Esophagus muscularis mucosa (tissue), 4 donors: ENCODE data around the gene CHRM4. TPM values are rescaled to one million over a fixed set of nuclear protein-coding genes. Genes with fewer than 3 reads are reported as not detected.
"Not testable (repeated sequence)": the region's sequence is repeated elsewhere in the genome, so short reads cannot be mapped to it uniquely, and the experiment has no call there.

Experiments
- DNase-seq: peaks from one replicate; pipeline ENCODE4 v3.0.0-alpha.2; 2017; ENCODE audit errors: extremely low spot score
- H3K27ac ChIP-seq, 4 donors: fragments of 200-600 bp; sonication (generic); replicated peaks in 1 of 4; 1 replicate in 3 of 4; 2 replicates in 1 of 4; pipeline ENCODE4 v1.5.1; 2016 to 2019; ENCODE audit warnings: mild to moderate bottlenecking in 1 of 4
- H3K27me3 ChIP-seq, 4 donors: fragments of 200-600 bp; sonication (generic); one replicate each; pipeline versions ENCODE4 v1.5.1 to v1.6.0; 2016 to 2019
- H3K36me3 ChIP-seq, 4 donors: fragments of 200-600 bp; sonication (generic); one replicate each; pipeline ENCODE4 v1.5.1; 2016 to 2019
- H3K4me1 ChIP-seq, 4 donors: fragments of 200-600 bp; sonication (generic); one replicate each; pipeline ENCODE4 v1.5.1; 2016 to 2019
- H3K4me3 ChIP-seq, 4 donors: fragments of 200-600 bp; sonication (generic); 1 replicate in 2 of 4; 2 replicates in 2 of 4; pipeline ENCODE4 v1.5.1; 2016 to 2019; ENCODE audit warnings: mild to moderate bottlenecking in 4 of 4, moderate library complexity in 1 of 4
- H3K9me3 ChIP-seq, 4 donors: fragments of 200-600 bp; sonication (generic); 1 replicate in 3 of 4; 2 replicates in 1 of 4; pipeline ENCODE4 v1.5.1; 2016 to 2019
- CTCF ChIP-seq, 3 experiments: fragments of 200-600 bp in 2 of 3; fragments of 450-650 bp in 1 of 3; sonication (generic) in 2 of 3; IDR thresholded peaks; one replicate each; pipeline ENCODE4 v1.5.1; 2017 to 2019; ENCODE audit warnings: antibody characterized with exemption in 3 of 3, mild to moderate bottlenecking in 2 of 3, moderate library complexity in 1 of 3
- EP300 ChIP-seq: sonication (generic); formaldehyde crosslinking; IDR thresholded peaks from one replicate; pipeline ENCODE4 v1.6.1; 2017; ENCODE audit warnings: antibody characterized with exemption
- POLR2A ChIP-seq: fragments of 450-650 bp; IDR thresholded peaks from one replicate; pipeline ENCODE4 v1.6.1; 2017; ENCODE audit warnings: antibody characterized with exemption, moderate library complexity, mild to moderate bottlenecking, low read depth
- POLR2AphosphoS5 ChIP-seq, 2 donors: sonication (generic); formaldehyde crosslinking; IDR thresholded peaks; one replicate each; pipeline ENCODE4 v1.6.1; 2017; ENCODE audit warnings: antibody characterized with exemption in 2 of 2
- WGBS: methylation state at CpG from one replicate; pipeline ENCODE4 v1.1.5; 2018; 5-methylcytosine and 5-hydroxymethylcytosine counted together
- intact Hi-C: fragments of 100-400 bp; cut with DNase I; formaldehyde crosslinking; loops from one replicate; pipeline ENCODE4 v1.15.1; 2023
- total RNA-seq, 4 donors: library from RNA; depleted of rRNA; stranded (reverse); fragments of >200 nt; gene quantifications; one replicate each; pipeline versions ENCODE4 v1.1.0 to v1.2.1, GENCODE V29; 2016

CHRM4 gene
- total RNA-seq, 4 donors from 2014 or later: 0.34 to 1.5 (median 1.0) TPM

- Histone ChIP-seq H3K36me3 (peaks cover 33 to 95% (median 89%) of the 10 kb centered on the region in 4 donors), H3K27me3 (no peaks in the 10 kb centered on the region), H3K4me1 (peaks cover 8 to 16% (median 12%) of the 10 kb centered on the region in 4 donors), H3K4me3 (no peak overlapping the region), H3K9me3 (no peaks in the 10 kb centered on the region), H3K27ac (no peak overlapping the region)
- WGBS: 81% methylated on average over 6 of the region's 10 CpGs
- no peak for DNase-seq
- intact Hi-C loops: no loop called here
- TF ChIP-seq CTCF (IDR thresholded peaks at IDR 0.05): no peak
- no peak for TF ChIP-seq EP300
- no peak for TF ChIP-seq POLR2AphosphoS5 (IDR thresholded peaks at IDR 0.05)
- TF ChIP-seq POLR2A: no peak
Measured at GRCh38 chr11:46372086-46372485, 19.5 kb downstream of the CHRM4 start.

- DNase-seq, H3K27ac ChIP-seq, intact Hi-C loops, H3K27me3 ChIP-seq, H3K4me3 ChIP-seq, H3K9me3 ChIP-seq: not testable (repeated sequence)
- Histone ChIP-seq H3K36me3 (peaks cover 26 to 92% (median 80%) of the 10 kb centered on the region in 4 donors), H3K4me1 (peaks cover 12 to 24% (median 16%) of the 10 kb centered on the region in 4 donors)
- WGBS: 89% methylated on average over 9 of the region's 19 CpGs
Measured at GRCh38 chr11:46371262-46371661, 20.3 kb downstream of the CHRM4 start.

- Histone ChIP-seq H3K27me3 (no peaks in the 10 kb centered on the region), H3K4me3 (no peak overlapping the region), H3K9me3 (no peaks in the 10 kb centered on the region), H3K4me1 (peaks cover 12 to 32% (median 16%) of the 10 kb centered on the region in 4 donors), H3K36me3 (peaks cover 16 to 82% (median 70%) of the 10 kb centered on the region in 4 donors), H3K27ac (no peak overlapping the region)
- no peak for DNase-seq
- TF ChIP-seq POLR2A: no peak
- WGBS: 87% methylated on average over 13 of the region's 13 CpGs
- intact Hi-C loops: no loop called here
Measured at GRCh38 chr11:46370253-46370652, 21.3 kb downstream of the CHRM4 start.

GRCh38 chr11:46369458-46370152 is 22.0 kb downstream of the CHRM4 start:
- WGBS: 73% methylated on average over 22 of the region's 25 CpGs
- no peaks in the 10 kb centered on the region for H3K27me3 ChIP-seq
- H3K4me1 ChIP-seq: peaks cover 13 to 32% (median 19%) of the 10 kb centered on the region in 4 donors
- H3K27ac ChIP-seq: no peak overlapping the region
- intact Hi-C loops: no loop called here
- H3K4me3 ChIP-seq: no peak overlapping the region
- peaks cover 9 to 75% (median 64%) of the 10 kb centered on the region in 4 donors for H3K36me3 ChIP-seq
- TF ChIP-seq CTCF (IDR thresholded peaks at IDR 0.05) (peak; percentile 55 to 88 (median 60)), EP300 (no peak)
- no peak for DNase-seq
- no peaks in the 10 kb centered on the region for H3K9me3 ChIP-seq

GRCh38 chr11:46367916-46368267 is 23.7 kb downstream of the CHRM4 start:
- no peak for DNase-seq
- TF ChIP-seq EP300 (no peak), POLR2AphosphoS5 (IDR thresholded peaks at IDR 0.05) (no peak), CTCF (IDR thresholded peaks at IDR 0.05) (no peak), POLR2A (no peak)
- peaks cover 25 to 48% (median 36%) of the 10 kb centered on the region in 4 donors for H3K4me1 ChIP-seq
- no peak overlapping the region for H3K27ac ChIP-seq
- peaks cover 0 to 58% (median 48%) of the 10 kb centered on the region in 4 donors for H3K36me3 ChIP-seq
- WGBS: 86% methylated on average over 7 of the region's 12 CpGs
- no peaks in the 10 kb centered on the region for H3K27me3 ChIP-seq
- H3K4me3 ChIP-seq: peak overlapping the region in 1 of 4 donors; percentile 22
- intact Hi-C loops: loop anchor here (2.0 kb wide), 1 partner anchor 15 kb away; no protein-coding TSS in a partner anchor
- no peaks in the 10 kb centered on the region for H3K9me3 ChIP-seq
